Uterus (tissue), 4 donors: Measurements from ENCODE around the gene CORO1C. TPM values are rescaled to one million over a fixed set of nuclear protein-coding genes. Genes with fewer than 3 reads are reported as not detected.

Source experiments
- DNase-seq, 2 donors: peaks; one replicate each; pipeline ENCODE4 v3.0.0-alpha.2; 2019 to 2020
- H3K27ac ChIP-seq, 2 donors: fragments of 200-600 bp; sonication (generic); 1 replicate in 1 of 2; 2 replicates in 1 of 2; pipeline ENCODE4 v1.5.1; 2016 to 2018
- H3K27me3 ChIP-seq, 2 donors: fragments of 200-600 bp; sonication (generic); one replicate each; pipeline ENCODE4 v1.5.1; 2018 to 2019; ENCODE audit warnings: control low read depth in 1 of 2
- H3K36me3 ChIP-seq, 2 donors: fragments of 200-600 bp; sonication (generic); one replicate each; pipeline ENCODE4 v1.5.1; 2019; ENCODE audit warnings: control low read depth in 1 of 2
- H3K4me1 ChIP-seq, 2 donors: fragments of 200-600 bp; sonication (generic); one replicate each; pipeline ENCODE4 v1.5.1; 2018 to 2019; ENCODE audit warnings: control low read depth in 1 of 2
- H3K4me3 ChIP-seq, 2 donors: fragments of 200-600 bp; sonication (generic); 1 replicate in 1 of 2; 2 replicates in 1 of 2; pipeline ENCODE4 v1.5.1; 2018 to 2019; ENCODE audit warnings: mild to moderate bottlenecking in 1 of 2
- H3K9me3 ChIP-seq, 2 donors: fragments of 200-600 bp; sonication (generic); one replicate each; pipeline ENCODE4 v1.5.1; 2019; ENCODE audit warnings: control low read depth in 1 of 2
- POLR2A ChIP-seq, 2 donors: fragments of 450-650 bp; IDR thresholded peaks; one replicate each; pipeline ENCODE4 v1.6.1; 2016; ENCODE audit warnings: antibody characterized with exemption in 2 of 2, mild to moderate bottlenecking in 1 of 2, moderate library complexity in 1 of 2
- intact Hi-C: fragments of 100-400 bp; cut with DNase I; formaldehyde crosslinking; loops from one replicate; pipeline ENCODE4 v1.15.1; 2023; ENCODE audit warnings: low total_unique reads
- total RNA-seq, 4 donors: library from RNA; depleted of rRNA in 3 of 4; stranded (reverse); fragments of >200 nt in 3 of 4; gene quantifications; one replicate each; pipeline versions ENCODE4 v1.1.0 to v1.2.4, GENCODE V29; 2014 to 2023
- TF ChIP-seq, protein P1 (sequence below), 4 experiments: fragments of 200-600 bp in 2 of 4; fragments of 450-650 bp in 2 of 4; sonication (generic) in 2 of 4; IDR thresholded peaks; one replicate each; pipeline ENCODE4 v1.5.1; 2016 to 2019; ENCODE audit warnings: antibody characterized with exemption in 4 of 4, mild to moderate bottlenecking in 2 of 4, moderate library complexity in 1 of 4
- donor health status: DM: yes; HTN: yes; CAD: no.

Gene CORO1C
- total RNA-seq = 100 to 1,000 TPM; 129 to 357 (median 235) TPM

DNA sequence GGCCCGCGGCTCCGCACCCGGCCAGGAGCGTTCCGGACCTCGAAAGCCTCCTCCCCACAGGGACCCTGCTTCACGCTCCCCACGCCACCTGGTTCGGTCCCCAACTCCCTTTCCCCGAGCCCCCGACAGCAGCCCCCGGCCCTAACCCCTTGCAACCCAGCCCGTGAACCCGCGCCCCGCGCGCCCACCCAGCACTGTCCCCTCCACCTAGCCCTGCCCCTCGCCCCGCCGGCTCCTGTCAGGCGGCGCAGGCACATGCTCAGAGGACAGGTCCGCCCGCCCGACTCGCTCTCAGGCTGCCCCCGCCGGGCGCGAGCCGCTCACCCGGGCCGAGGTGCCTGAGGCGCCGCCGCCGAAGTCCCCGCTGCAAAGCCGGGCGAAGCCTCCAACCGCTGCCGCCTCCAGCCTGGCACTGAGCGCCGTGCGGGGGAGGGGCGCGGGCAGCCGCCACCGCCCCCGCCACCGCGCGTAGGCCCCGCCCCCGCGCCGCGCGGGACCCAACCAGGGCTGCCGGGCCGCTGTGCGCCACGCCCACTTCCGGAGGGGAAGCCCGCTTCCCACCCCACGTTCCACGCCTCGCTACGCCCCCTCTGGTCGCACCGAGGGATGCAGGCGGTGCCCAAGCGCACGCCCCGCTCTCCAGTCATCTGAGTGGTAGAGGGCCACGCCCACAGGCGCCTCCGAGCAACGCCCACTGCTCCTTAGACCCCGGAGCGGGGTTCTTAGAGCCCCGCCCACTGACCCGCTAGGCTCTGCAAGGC is at the start of gene CORO1C:
CORO1C (minus strand) TSS at position 414 of the 761 bp plus-strand sequence. CDS start 30,200 bp downstream, outside the sequence.
- no peaks in the 10 kb centered on the region for H3K36me3 ChIP-seq
- no peaks in the 10 kb centered on the region for H3K9me3 ChIP-seq
- H3K27ac ChIP-seq = peak within 1 kb of the TSS; percentile 96 to 98
- no peaks in the 10 kb centered on the region for H3K4me1 ChIP-seq
- TF ChIP-seq, protein P1, sequence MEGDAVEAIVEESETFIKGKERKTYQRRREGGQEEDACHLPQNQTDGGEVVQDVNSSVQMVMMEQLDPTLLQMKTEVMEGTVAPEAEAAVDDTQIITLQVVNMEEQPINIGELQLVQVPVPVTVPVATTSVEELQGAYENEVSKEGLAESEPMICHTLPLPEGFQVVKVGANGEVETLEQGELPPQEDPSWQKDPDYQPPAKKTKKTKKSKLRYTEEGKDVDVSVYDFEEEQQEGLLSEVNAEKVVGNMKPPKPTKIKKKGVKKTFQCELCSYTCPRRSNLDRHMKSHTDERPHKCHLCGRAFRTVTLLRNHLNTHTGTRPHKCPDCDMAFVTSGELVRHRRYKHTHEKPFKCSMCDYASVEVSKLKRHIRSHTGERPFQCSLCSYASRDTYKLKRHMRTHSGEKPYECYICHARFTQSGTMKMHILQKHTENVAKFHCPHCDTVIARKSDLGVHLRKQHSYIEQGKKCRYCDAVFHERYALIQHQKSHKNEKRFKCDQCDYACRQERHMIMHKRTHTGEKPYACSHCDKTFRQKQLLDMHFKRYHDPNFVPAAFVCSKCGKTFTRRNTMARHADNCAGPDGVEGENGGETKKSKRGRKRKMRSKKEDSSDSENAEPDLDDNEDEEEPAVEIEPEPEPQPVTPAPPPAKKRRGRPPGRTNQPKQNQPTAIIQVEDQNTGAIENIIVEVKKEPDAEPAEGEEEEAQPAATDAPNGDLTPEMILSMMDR (IDR thresholded peaks at IDR 0.05) = peak; percentile 62 to 91 (median 82)
- TF ChIP-seq POLR2A (IDR thresholded peaks at IDR 0.05) = peak; percentile 95 to 99
- peak; percentile 93 to 96 for DNase-seq
- intact Hi-C loops = loop anchor here (10.0 kb wide), 2 partner anchors 66 to 74 kb away; no protein-coding TSS in a partner anchor
- peak within 1 kb of the TSS; percentile 64 to 87 for H3K4me3 ChIP-seq
- no peaks in the 10 kb centered on the region for H3K27me3 ChIP-seq

DNA sequence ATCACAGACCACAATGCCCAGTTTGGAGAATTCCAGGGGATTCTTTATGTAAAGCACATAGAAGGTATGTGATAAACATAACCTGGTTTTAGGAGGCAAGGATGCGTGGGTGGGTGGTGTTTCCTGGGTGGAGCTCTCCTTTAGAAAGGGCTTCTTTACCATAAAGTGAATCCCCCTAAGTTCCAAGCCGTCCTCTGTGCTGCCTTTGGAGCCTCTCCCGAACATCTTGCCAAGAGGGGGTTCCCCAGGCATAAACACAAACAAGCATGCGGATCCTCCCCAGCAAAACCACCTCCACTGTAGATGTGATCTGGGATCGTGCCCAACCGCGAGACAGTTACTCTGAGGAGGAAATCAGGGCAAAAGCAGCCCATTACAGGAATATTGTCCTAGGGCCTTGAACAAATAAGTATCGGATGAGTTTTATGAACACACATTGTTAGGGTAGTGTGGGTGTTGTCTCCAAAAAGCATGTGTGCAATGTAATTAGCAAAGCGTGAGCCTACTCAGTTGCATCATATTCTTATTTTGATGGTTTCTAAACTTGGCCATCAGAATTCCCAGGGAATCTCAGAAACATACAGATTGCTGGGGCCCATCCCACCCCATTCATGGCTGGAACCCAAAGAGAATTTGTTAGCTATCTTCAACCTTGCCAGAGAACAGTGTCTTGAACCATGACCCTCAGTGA is 48.8 kb upstream of the CORO1C start:
- H3K4me3 ChIP-seq = no peak overlapping the region
- intact Hi-C loops = no loop called here
- H3K9me3 ChIP-seq = no peaks in the 10 kb centered on the region
- no peaks in the 10 kb centered on the region for H3K36me3 ChIP-seq
- H3K27me3 ChIP-seq = no peaks in the 10 kb centered on the region
- peak in 1 of 2 donors; percentile 71 for DNase-seq
- H3K4me1 ChIP-seq = no peaks in the 10 kb centered on the region
- peak overlapping the region; percentile 58 to 65 for H3K27ac ChIP-seq
- TF ChIP-seq, protein P1 (IDR thresholded peaks at IDR 0.05) = no peak

DNA sequence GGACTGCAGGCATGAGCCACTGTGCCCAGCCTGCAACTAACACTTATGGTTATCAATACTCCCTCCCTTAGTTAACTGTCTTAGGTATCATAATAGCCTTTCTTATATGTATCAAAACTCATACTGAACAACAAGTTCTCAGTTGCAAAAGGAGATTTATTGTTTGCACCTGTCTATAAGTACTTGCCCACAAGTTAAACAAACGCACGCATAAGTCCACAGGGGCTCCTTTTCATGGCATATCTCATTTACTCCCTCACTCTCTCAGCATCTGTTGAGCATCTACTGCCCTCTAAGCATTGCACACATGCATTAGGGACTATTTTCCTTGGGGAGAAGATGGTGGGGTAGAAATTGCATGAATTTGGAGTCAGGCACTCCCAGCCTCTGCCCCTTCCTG is 46.7 kb upstream of the CORO1C start:
- H3K27ac ChIP-seq = no peak overlapping the region
- DNase-seq = no peak
- no peak overlapping the region for H3K4me3 ChIP-seq
- no peaks in the 10 kb centered on the region for H3K9me3 ChIP-seq
- no peaks in the 10 kb centered on the region for H3K27me3 ChIP-seq
- no peaks in the 10 kb centered on the region for H3K36me3 ChIP-seq
- peaks cover 0 to 7% of the 10 kb centered on the region in 2 donors for H3K4me1 ChIP-seq
- no peak for TF ChIP-seq POLR2A (IDR thresholded peaks at IDR 0.05)
- TF ChIP-seq, protein P1 (IDR thresholded peaks at IDR 0.05) = no peak
- intact Hi-C loops = no loop called here

DNA sequence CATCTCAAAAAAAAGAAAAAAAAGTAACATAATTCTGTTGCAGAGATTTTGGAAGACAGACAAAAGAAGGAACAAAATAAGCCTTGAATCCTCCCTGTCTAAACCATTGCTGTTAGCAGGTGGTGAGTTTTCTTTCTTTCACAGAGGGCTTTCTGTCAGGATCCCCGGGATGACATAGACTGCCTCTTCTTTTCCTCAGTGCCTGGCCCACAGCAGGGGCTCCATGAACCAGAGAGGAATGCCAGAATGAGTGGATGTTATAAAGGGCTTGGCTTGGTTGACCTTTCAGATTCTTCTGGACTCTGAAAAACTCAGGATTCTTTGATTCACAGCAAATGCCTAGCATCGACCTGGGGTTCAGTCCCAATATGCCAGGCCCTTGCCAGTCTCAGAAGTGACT is 45.8 kb upstream of the CORO1C start:
- TF ChIP-seq, protein P1 (IDR thresholded peaks at IDR 0.05) = no peak
- TF ChIP-seq POLR2A (IDR thresholded peaks at IDR 0.05) = no peak
- intact Hi-C loops = no loop called here
- peaks cover 0 to 10% of the 10 kb centered on the region in 2 donors for H3K4me1 ChIP-seq
- no peaks in the 10 kb centered on the region for H3K36me3 ChIP-seq
- H3K27me3 ChIP-seq = no peaks in the 10 kb centered on the region
- H3K4me3 ChIP-seq = no peak overlapping the region
- DNase-seq = no peak
- no peaks in the 10 kb centered on the region for H3K9me3 ChIP-seq
- H3K27ac ChIP-seq = no peak overlapping the region
